Keratinocyte (primary cell): ENCODE results near the gene DNM2. TPM values are rescaled to one million over a fixed set of nuclear protein-coding genes. Genes with fewer than 3 reads are reported as not detected.
A peak's percentile ranks its signal among the peaks of the same experiment; 100 is the strongest.

Experiments used
- DNase-seq: peaks from one replicate; pipeline ENCODE4 v3.0.0-alpha.2; 2011; ENCODE audit warnings: low read depth, missing footprints, low spot score
- FAIRE-seq: peaks from 2 replicates; lab custom pipeline; 2011; peaks lifted over from hg19 to GRCh38; lab: Jason Lieb, UNC
- H2AFZ ChIP-seq: 2 replicates; pipeline ENCODE4 v1.6.0; 2012; ENCODE audit warnings: low read length, control low read depth, inconsistent platforms; ENCODE audit not compliant: control insufficient read depth
- H3K27ac ChIP-seq: 2 replicates; pipeline ENCODE4 v1.5.1; 2011; ENCODE audit warnings: low read length; ENCODE audit not compliant: control insufficient read depth, insufficient read depth
- H3K27me3 ChIP-seq: 3 replicates; pipeline ENCODE4 v1.6.0; 2011; ENCODE audit warnings: low read length; ENCODE audit not compliant: control insufficient read depth, insufficient read depth; ENCODE audit errors: extremely low read depth
- H3K36me3 ChIP-seq, 2 experiments: 2 replicates in 1 of 2; 3 replicates in 1 of 2; pipeline ENCODE4 v1.5.1; 2011; ENCODE audit warnings: low read length in 2 of 2, mild to moderate bottlenecking in 1 of 2; ENCODE audit not compliant: control insufficient read depth in 2 of 2, insufficient read depth in 2 of 2; ENCODE audit errors: extremely low read depth in 1 of 2
- H3K4me1 ChIP-seq: 3 replicates; pipeline ENCODE4 v1.5.1; 2011; ENCODE audit warnings: low read length; ENCODE audit not compliant: control insufficient read depth, insufficient read depth; ENCODE audit errors: extremely low read depth
- H3K4me2 ChIP-seq: 3 replicates; pipeline ENCODE4 v1.6.0; 2011; ENCODE audit warnings: low read depth, low read length; ENCODE audit not compliant: control insufficient read depth, insufficient read depth; ENCODE audit errors: extremely low read depth
- H3K4me3 ChIP-seq, 3 experiments: fragments of 200-600 bp in 1 of 3; sonication (generic) in 1 of 3; 2 replicates in 2 of 3; 3 replicates in 1 of 3; pipeline ENCODE4 v1.5.1; 2011 to 2016; ENCODE audit warnings: low read length in 3 of 3, mild to moderate bottlenecking in 3 of 3, control low read depth in 2 of 3, inconsistent platforms in 1 of 3, low read depth in 1 of 3, mixed read lengths in 1 of 3, mixed run types in 1 of 3, moderate library complexity in 1 of 3; ENCODE audit not compliant: control insufficient read depth in 2 of 3, insufficient read depth in 2 of 3; ENCODE audit errors: extremely low read depth in 1 of 3
- H3K79me2 ChIP-seq: 2 replicates; pipeline ENCODE4 v1.6.0; 2012; ENCODE audit warnings: low read length; ENCODE audit not compliant: control insufficient read depth, insufficient read depth
- H3K9ac ChIP-seq: 3 replicates; pipeline ENCODE4 v1.6.0; 2011; ENCODE audit warnings: low read length; ENCODE audit not compliant: control insufficient read depth, insufficient read depth; ENCODE audit errors: extremely low read depth
- H3K9me1 ChIP-seq: 3 replicates; pipeline ENCODE4 v1.6.0; 2011; ENCODE audit warnings: low read length; ENCODE audit not compliant: control insufficient read depth, insufficient read depth; ENCODE audit errors: extremely low read depth
- H3K9me3 ChIP-seq: 2 replicates; pipeline ENCODE4 v1.5.1; 2012; ENCODE audit warnings: low read depth, low read length; ENCODE audit not compliant: control insufficient read depth
- H4K20me1 ChIP-seq: 3 replicates; pipeline ENCODE4 v1.6.0; 2011; ENCODE audit warnings: low read length; ENCODE audit not compliant: control insufficient read depth, insufficient read depth; ENCODE audit errors: extremely low read depth
- EZH2 ChIP-seq: IDR thresholded peaks from one replicate; pipeline ENCODE4 v1.6.1; 2012; ENCODE audit warnings: inconsistent platforms, mild to moderate bottlenecking, low read length, moderate library complexity
- dilution Hi-C: fragments of 300-500 bp; cut with MboI; formaldehyde crosslinking; loops from one replicate; pipeline ENCODE4 v1.7.0; 2020; ENCODE audit warnings: low sequenced_read_pairs; ENCODE audit not compliant: extremely low pct_ligation_motif_present
- polyA plus RNA-seq, 5 experiments: library from polyadenylated mRNA; depleted of rRNA in 3 of 5; stranded (reverse) in 3 of 5; stranded (forward) in 1 of 5; unstranded in 1 of 5; fragments of >200 nt; gene quantifications; 1 replicate in 1 of 5; 2 replicates in 3 of 5; 3 replicates in 1 of 5; pipeline versions ENCODE4 v1.2.1 to v1.2.3, GENCODE V29; 2011 to 2012; ENCODE audit warnings: missing spikeins in 2 of 5, low read depth in 1 of 5, low replicate concordance in 1 of 5
- TF ChIP-seq, protein P1 (sequence below), 3 experiments: IDR thresholded peaks in 1 of 3; conservative IDR thresholded peaks in 1 of 3; optimal IDR thresholded peaks in 1 of 3; 2 replicates in 2 of 3; 3 replicates in 1 of 3; pipeline versions ENCODE3 to v1.5.1; 2011; ENCODE audit warnings: low read length in 3 of 3, mild to moderate bottlenecking in 3 of 3, moderate library complexity in 2 of 3, control low read depth in 1 of 3, inconsistent platforms in 1 of 3; ENCODE audit not compliant: insufficient read depth in 2 of 3; ENCODE audit errors: extremely low read depth in 1 of 3

The DNM2 gene
- polyA plus RNA-seq, 1 donor (not counting 4 experiments of a cell fraction or from before 2014, with no cell fraction given) = 60.1 TPM

DNA sequence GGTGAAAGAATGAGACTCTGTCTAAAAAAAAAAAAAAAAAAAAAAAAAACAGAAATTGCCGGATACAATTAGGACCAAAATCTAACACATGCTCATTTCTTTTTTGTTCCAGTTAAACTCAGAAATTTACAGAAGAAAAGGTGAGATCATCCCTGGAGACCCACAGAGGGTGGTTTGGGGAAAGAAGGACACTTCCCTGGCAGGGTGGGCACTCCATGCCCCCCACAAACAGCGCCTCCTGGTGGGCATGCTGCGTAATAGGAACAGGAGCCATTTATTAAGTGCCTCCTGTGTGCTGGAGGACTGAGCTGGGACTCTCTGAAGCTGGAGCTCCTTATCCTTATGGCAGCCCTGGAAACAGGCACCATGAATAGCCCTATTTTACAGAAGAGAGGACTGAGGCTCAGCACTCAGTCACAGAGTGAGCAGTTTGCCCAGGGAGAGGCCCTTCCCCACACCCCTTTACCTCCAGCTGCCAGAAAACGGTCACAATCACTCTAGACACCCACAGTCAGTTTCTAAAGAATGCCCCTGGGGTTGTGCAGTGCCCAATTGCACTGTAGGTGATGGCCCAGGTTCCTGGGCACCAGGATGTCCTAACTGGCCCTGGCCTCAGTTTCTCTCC lies 140.4 kb downstream of the DNM2 start:
- FAIRE-seq = no peak
- Histone ChIP-seq H3K9me3 (no peaks in the 10 kb centered on the region), H3K36me3 (no peaks in the 10 kb centered on the region), H3K79me2 (no peaks in the 10 kb centered on the region), H3K4me2 (no peak overlapping the region), H3K9ac (no peak overlapping the region), H2AFZ (no peak overlapping the region), H3K4me1 (no peaks in the 10 kb centered on the region), H3K27ac (no peak overlapping the region), H3K27me3 (no peaks in the 10 kb centered on the region), H3K4me3 (no peak overlapping the region), H3K9me1 (no peaks in the 10 kb centered on the region), H4K20me1 (no peaks in the 10 kb centered on the region)
- TF ChIP-seq, protein P1, sequence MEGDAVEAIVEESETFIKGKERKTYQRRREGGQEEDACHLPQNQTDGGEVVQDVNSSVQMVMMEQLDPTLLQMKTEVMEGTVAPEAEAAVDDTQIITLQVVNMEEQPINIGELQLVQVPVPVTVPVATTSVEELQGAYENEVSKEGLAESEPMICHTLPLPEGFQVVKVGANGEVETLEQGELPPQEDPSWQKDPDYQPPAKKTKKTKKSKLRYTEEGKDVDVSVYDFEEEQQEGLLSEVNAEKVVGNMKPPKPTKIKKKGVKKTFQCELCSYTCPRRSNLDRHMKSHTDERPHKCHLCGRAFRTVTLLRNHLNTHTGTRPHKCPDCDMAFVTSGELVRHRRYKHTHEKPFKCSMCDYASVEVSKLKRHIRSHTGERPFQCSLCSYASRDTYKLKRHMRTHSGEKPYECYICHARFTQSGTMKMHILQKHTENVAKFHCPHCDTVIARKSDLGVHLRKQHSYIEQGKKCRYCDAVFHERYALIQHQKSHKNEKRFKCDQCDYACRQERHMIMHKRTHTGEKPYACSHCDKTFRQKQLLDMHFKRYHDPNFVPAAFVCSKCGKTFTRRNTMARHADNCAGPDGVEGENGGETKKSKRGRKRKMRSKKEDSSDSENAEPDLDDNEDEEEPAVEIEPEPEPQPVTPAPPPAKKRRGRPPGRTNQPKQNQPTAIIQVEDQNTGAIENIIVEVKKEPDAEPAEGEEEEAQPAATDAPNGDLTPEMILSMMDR (optimal IDR thresholded peaks at IDR 0.05 in 1 of 3, IDR thresholded peaks at IDR 0.05 in 1 of 3, conservative IDR thresholded peaks at IDR 0.05 in 1 of 3; ENCODE audit: extremely low read depth in 1 of 3, insufficient read depth in 2 of 3, low read length in 3 of 3) = peak; percentile 78 to 92 (median 80)
- no peak for TF ChIP-seq EZH2
- no peak for DNase-seq
- dilution Hi-C loops = no loop called here

DNA sequence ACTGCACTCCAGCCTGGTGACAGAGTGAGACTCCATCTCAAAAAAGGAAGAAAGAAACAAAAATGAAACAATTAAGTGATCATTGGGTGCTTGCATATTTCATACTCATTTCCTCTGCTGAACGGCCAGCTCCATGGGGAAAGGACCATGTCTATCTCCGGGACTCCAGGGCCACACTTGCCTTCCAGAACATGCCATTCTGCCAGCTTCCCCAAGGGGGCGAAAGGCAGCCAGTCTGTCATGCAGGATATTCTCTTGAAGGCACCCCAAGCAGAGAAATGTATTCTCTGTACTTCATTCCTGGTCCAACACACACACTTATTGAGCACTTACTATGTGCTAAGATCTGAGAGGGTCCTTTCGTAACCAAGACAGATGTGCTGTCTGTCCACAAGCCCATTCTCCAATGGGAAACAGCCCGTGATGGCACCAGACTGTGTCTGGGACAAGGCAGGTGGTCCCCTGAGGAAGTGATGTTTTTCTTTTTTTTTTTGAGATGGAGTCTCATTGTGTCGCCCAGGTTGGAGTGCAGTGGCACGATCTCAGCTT lies 143.3 kb downstream of the DNM2 start:
- FAIRE-seq (no peak), DNase-seq (no peak)
- no peak overlapping the region for H2AFZ ChIP-seq
- no peak overlapping the region for H3K27ac ChIP-seq
- TF ChIP-seq, protein P1 (optimal IDR thresholded peaks at IDR 0.05 in 1 of 3, IDR thresholded peaks at IDR 0.05 in 1 of 3, conservative IDR thresholded peaks at IDR 0.05 in 1 of 3; ENCODE audit: extremely low read depth in 1 of 3, insufficient read depth in 2 of 3, low read length in 3 of 3) = peak; percentile 52 to 67 (median 62)
- TF ChIP-seq EZH2 = no peak
- peaks cover 4% of the 10 kb centered on the region for H3K4me1 ChIP-seq
- H3K9ac ChIP-seq = no peak overlapping the region
- no peak overlapping the region for H3K4me3 ChIP-seq
- H3K79me2 ChIP-seq = no peaks in the 10 kb centered on the region
- no peaks in the 10 kb centered on the region for H3K27me3 ChIP-seq
- H3K4me2 ChIP-seq = no peak overlapping the region
- no peaks in the 10 kb centered on the region for H3K9me1 ChIP-seq
- H4K20me1 ChIP-seq = no peaks in the 10 kb centered on the region
- dilution Hi-C loops = no loop called here
- no peaks in the 10 kb centered on the region for H3K9me3 ChIP-seq
- no peaks in the 10 kb centered on the region for H3K36me3 ChIP-seq
